CD14-positive monocyte (primary cell): ENCODE data around the gene B3GNT7. TPM values are rescaled to one million over a fixed set of nuclear protein-coding genes. Genes with fewer than 3 reads are reported as not detected.

Experiments
- DNase-seq, 3 donors: peaks; one replicate each; pipeline ENCODE4 v3.0.0-alpha.2; 2011 to 2022
- H2AFZ ChIP-seq: 2 replicates; pipeline ENCODE4 v1.6.0; 2012; ENCODE audit warnings: mild to moderate bottlenecking, low read depth, low read length, inconsistent platforms; ENCODE audit not compliant: insufficient read depth, poor library complexity, severe bottlenecking
- H3K27ac ChIP-seq, 2 donors: 1 replicate in 1 of 2; 2 replicates in 1 of 2; pipeline ENCODE4 v1.5.1; 2012 to 2013; ENCODE audit warnings: low read length in 2 of 2, control low read depth in 1 of 2, inconsistent platforms in 1 of 2, low read depth in 1 of 2, mild to moderate bottlenecking in 1 of 2
- H3K27me3 ChIP-seq, 2 donors: one replicate each; pipeline versions ENCODE4 v1.6.0 to v1.6.1; 2011 to 2013; ENCODE audit warnings: low read length in 2 of 2; ENCODE audit not compliant: control insufficient read depth in 2 of 2, insufficient read depth in 2 of 2
- H3K36me3 ChIP-seq, 2 donors: replicated peaks in 1 of 2; 1 replicate in 1 of 2; 2 replicates in 1 of 2; pipeline versions ENCODE4 v1.5.1 to v1.6.1; 2012 to 2013; ENCODE audit warnings: low read length in 2 of 2, control low read depth in 1 of 2, inconsistent platforms in 1 of 2, mild to moderate bottlenecking in 1 of 2; ENCODE audit not compliant: insufficient read depth in 2 of 2, control insufficient read depth in 1 of 2
- H3K4me1 ChIP-seq, 2 donors: 1 replicate in 1 of 2; 2 replicates in 1 of 2; pipeline versions ENCODE4 v1.5.1 to v1.6.1; 2012 to 2013; ENCODE audit warnings: low read length in 2 of 2, control low read depth in 1 of 2, inconsistent platforms in 1 of 2, mild to moderate bottlenecking in 1 of 2, moderate library complexity in 1 of 2; ENCODE audit not compliant: insufficient read depth in 2 of 2, control insufficient read depth in 1 of 2
- H3K4me2 ChIP-seq: replicated peaks from 2 replicates; pipeline ENCODE3; 2012; ENCODE audit warnings: low read length, moderate library complexity, mild to moderate bottlenecking; ENCODE audit not compliant: poor library complexity, severe bottlenecking; ENCODE audit errors: extremely low read depth
- H3K4me3 ChIP-seq, 3 experiments: fragments of 200-600 bp in 1 of 3; sonication (generic) in 1 of 3; replicated peaks in 1 of 3; 1 replicate in 2 of 3; 2 replicates in 1 of 3; pipeline ENCODE4 v1.5.1; 2011 to 2013; ENCODE audit warnings: low read length in 3 of 3, mild to moderate bottlenecking in 3 of 3, control low read depth in 2 of 3, low read depth in 2 of 3, inconsistent platforms in 1 of 3, moderate library complexity in 1 of 3
- H3K79me2 ChIP-seq: 2 replicates; pipeline ENCODE4 v1.6.0; 2012; ENCODE audit warnings: mild to moderate bottlenecking, control low read depth, inconsistent platforms, low read length, moderate library complexity; ENCODE audit not compliant: insufficient read depth
- H3K9ac ChIP-seq: 2 replicates; pipeline ENCODE4 v1.6.0; 2017; ENCODE audit warnings: low read length, mild to moderate bottlenecking; ENCODE audit not compliant: insufficient read depth, poor library complexity, severe bottlenecking
- H3K9me3 ChIP-seq, 2 donors: replicated peaks in 1 of 2; 1 replicate in 1 of 2; 2 replicates in 1 of 2; pipeline versions ENCODE4 v1.5.1 to v1.6.1; 2012 to 2013; ENCODE audit warnings: low read length in 2 of 2, control low read depth in 1 of 2; ENCODE audit not compliant: control insufficient read depth in 1 of 2, insufficient read depth in 1 of 2
- H4K20me1 ChIP-seq: 2 replicates; pipeline ENCODE4 v1.6.0; 2012; ENCODE audit warnings: mild to moderate bottlenecking, low read length, control low read depth, moderate library complexity; ENCODE audit not compliant: insufficient read depth
- H3K27ac Mint-ChIP-seq, 7 donors: one replicate each; pipeline ENCODE4 v1.8.0; 2020; ENCODE audit warnings: mild to moderate bottlenecking in 7 of 7, mixed read lengths in 7 of 7, moderate library complexity in 6 of 7, inconsistent platforms in 2 of 7
- H3K27me3 Mint-ChIP-seq, 3 donors: one replicate each; pipeline ENCODE4 v1.8.0; 2021 to 2022; ENCODE audit warnings: low read depth in 3 of 3, mild to moderate bottlenecking in 3 of 3, mixed read lengths in 3 of 3, moderate library complexity in 3 of 3, inconsistent platforms in 1 of 3
- H3K36me3 Mint-ChIP-seq, 2 donors: one replicate each; pipeline ENCODE4 v1.8.0; 2020; ENCODE audit warnings: mixed read lengths in 2 of 2, inconsistent platforms in 1 of 2, mild to moderate bottlenecking in 1 of 2
- H3K4me1 Mint-ChIP-seq: one replicate; pipeline ENCODE4 v1.8.0; 2020; ENCODE audit warnings: mild to moderate bottlenecking, mixed read lengths
- H3K4me3 Mint-ChIP-seq, 2 donors: one replicate each; pipeline ENCODE4 v1.8.0; 2020; ENCODE audit warnings: mild to moderate bottlenecking in 2 of 2, mixed read lengths in 2 of 2, moderate library complexity in 1 of 2
- H3K9me3 Mint-ChIP-seq, 7 donors: one replicate each; pipeline ENCODE4 v1.8.0; 2020 to 2022; ENCODE audit warnings: mixed read lengths in 7 of 7, mild to moderate bottlenecking in 6 of 7, moderate library complexity in 6 of 7, inconsistent platforms in 2 of 7
- CTCF ChIP-seq: fragments of 200-600 bp; IDR thresholded peaks from one replicate; pipeline ENCODE4 v1.8.0; 2022; ENCODE audit warnings: antibody characterized with exemption, mild to moderate bottlenecking
- WGBS: methylation state at CpG from one replicate; pipeline ENCODE4 v1.1.5; 2013; ENCODE audit warnings: missing lambda C conversion rate; ENCODE audit not compliant: insufficient coverage; 5-methylcytosine and 5-hydroxymethylcytosine counted together
- intact Hi-C, 2 donors: fragments of 100-400 bp; cut with micrococcal nuclease; formaldehyde crosslinking; loops; one replicate each; pipeline versions ENCODE4 v1.15.0 to v1.15.1; 2023
- polyA plus RNA-seq, 3 donors: library from polyadenylated mRNA; depleted of rRNA in 1 of 3; unstranded in 2 of 3; stranded (reverse) in 1 of 3; fragments of 300-500 nt in 2 of 3; fragments of >200 nt in 1 of 3; fragmentation: Illumina TruSeq in 2 of 3; gene quantifications; 1 replicate in 2 of 3; 2 replicates in 1 of 3; pipeline ENCODE4 v1.2.3, GENCODE V29; 2012 to 2021

Gene B3GNT7
- polyA plus RNA-seq, 3 donors: 0.05 TPM; not detected in 2

GRCh38 chr2:231431606-231432005 is 36.1 kb downstream of the B3GNT7 start:
- Histone ChIP-seq H3K9me3 (peaks cover 7 to 20% of the 10 kb centered on the region in 2 donors), H2AFZ (no peak overlapping the region), H3K4me1 (no peaks in the 10 kb centered on the region), H3K79me2 (no peaks in the 10 kb centered on the region), H3K4me2 (no peak overlapping the region), H3K36me3 (no peaks in the 10 kb centered on the region), H4K20me1 (no peaks in the 10 kb centered on the region), H3K4me3 (no peak overlapping the region), H3K27ac (no peak overlapping the region), H3K27me3 (no peaks in the 10 kb centered on the region), H3K9ac (no peak overlapping the region)
- Mint-ChIP-seq H3K36me3 (no peaks in the 10 kb centered on the region), H3K4me1 (no peaks in the 10 kb centered on the region), H3K4me3 (no peak overlapping the region), H3K9me3 (peaks cover 11 to 26% (median 19%) of the 10 kb centered on the region in 7 donors), H3K27ac (no peak overlapping the region), H3K27me3 (peaks cover 0 to 4% (median 1%) of the 10 kb centered on the region in 3 donors)
- intact Hi-C loops: no loop called here
- TF ChIP-seq CTCF: no peak
- DNase-seq: no peak
- 100% methylated on average over 4 of the region's 4 CpGs for WGBS

GRCh38 chr2:231433990-231434389 is 38.5 kb downstream of the B3GNT7 start:
- H3K4me1 Mint-ChIP-seq: no peaks in the 10 kb centered on the region
- Histone ChIP-seq H3K36me3 (no peaks in the 10 kb centered on the region), H3K79me2 (no peaks in the 10 kb centered on the region), H4K20me1 (no peaks in the 10 kb centered on the region), H3K9me3 (peaks cover 7 to 20% of the 10 kb centered on the region in 2 donors), H3K4me1 (no peaks in the 10 kb centered on the region), H2AFZ (no peak overlapping the region), H3K27me3 (no peaks in the 10 kb centered on the region), H3K9ac (no peak overlapping the region), H3K4me2 (no peak overlapping the region), H3K4me3 (no peak overlapping the region), H3K27ac (no peak overlapping the region)
- H3K9me3 Mint-ChIP-seq: peaks cover 11 to 26% (median 19%) of the 10 kb centered on the region in 7 donors
- no peak overlapping the region for H3K27ac Mint-ChIP-seq
- 96% methylated on average over 7 of the region's 8 CpGs for WGBS
- no peak overlapping the region for H3K4me3 Mint-ChIP-seq
- no peak for DNase-seq
- H3K27me3 Mint-ChIP-seq: peaks cover 1 to 5% (median 3%) of the 10 kb centered on the region in 3 donors
- H3K36me3 Mint-ChIP-seq: no peaks in the 10 kb centered on the region
- intact Hi-C loops: no loop called here
- TF ChIP-seq CTCF: no peak
